Endodermal cell (in vitro differentiated cells): ENCODE results near the gene FBXW7. TPM values are rescaled to one million over a fixed set of nuclear protein-coding genes. Genes with fewer than 3 reads are reported as not detected.

Source experiments
- DNase-seq: peaks from one replicate; pipeline ENCODE4 v3.0.0-alpha.2; 2017
- H3K27ac ChIP-seq: 2 replicates; pipeline ENCODE4 v1.5.1; 2013; ENCODE audit warnings: mild to moderate bottlenecking, low read depth, low read length, moderate library complexity
- H3K27me3 ChIP-seq: 2 replicates; pipeline ENCODE4 v1.6.1; 2013; ENCODE audit warnings: mild to moderate bottlenecking, low read length, moderate library complexity; ENCODE audit not compliant: insufficient read depth, control insufficient read depth, poor library complexity, severe bottlenecking
- H3K36me3 ChIP-seq: 2 replicates; pipeline ENCODE4 v1.7.0; 2013; ENCODE audit warnings: mild to moderate bottlenecking, low read length, moderate library complexity; ENCODE audit not compliant: control insufficient read depth, insufficient read depth
- H3K4me1 ChIP-seq: one replicate; pipeline ENCODE4 v1.7.0; 2013; ENCODE audit warnings: low read length; ENCODE audit not compliant: control insufficient read depth, insufficient read depth
- H3K4me3 ChIP-seq: 2 replicates; pipeline ENCODE4 v1.5.1; 2013; ENCODE audit warnings: mild to moderate bottlenecking, low read length, moderate library complexity
- H3K9ac ChIP-seq: 2 replicates; pipeline ENCODE4 v1.6.1; 2013; ENCODE audit warnings: mild to moderate bottlenecking, low read length, moderate library complexity; ENCODE audit not compliant: poor library complexity, severe bottlenecking; ENCODE audit errors: extremely low read depth
- H3K9me3 ChIP-seq: 2 replicates; pipeline ENCODE4 v1.6.1; 2013; ENCODE audit warnings: mild to moderate bottlenecking, low read length, moderate library complexity; ENCODE audit not compliant: control insufficient read depth
- H3K27ac Mint-ChIP-seq: 2 replicates; pipeline ENCODE4 v1.8.0; 2020; ENCODE audit warnings: mixed read lengths
- H3K27me3 Mint-ChIP-seq: 2 replicates; pipeline ENCODE4 v1.8.0; 2021; ENCODE audit warnings: mild to moderate bottlenecking, mixed read lengths; ENCODE audit not compliant: insufficient read depth
- H3K36me3 Mint-ChIP-seq: 2 replicates; pipeline ENCODE4 v1.8.0; 2020; ENCODE audit warnings: low read depth, mixed read lengths
- H3K4me1 Mint-ChIP-seq: 2 replicates; pipeline ENCODE4 v1.8.0; 2020; ENCODE audit warnings: mixed read lengths
- H3K4me3 Mint-ChIP-seq: 2 replicates; pipeline ENCODE4 v1.8.0; 2020; ENCODE audit warnings: mild to moderate bottlenecking, moderate library complexity, mixed read lengths
- H3K9me3 Mint-ChIP-seq: 2 replicates; pipeline ENCODE4 v1.8.0; 2020; ENCODE audit warnings: mild to moderate bottlenecking, mixed read lengths
- CTCF ChIP-seq: fragments of 200-600 bp; sonication (generic); conservative IDR thresholded peaks from 2 replicates; pipeline ENCODE4 v1.5.0; 2021; ENCODE audit warnings: antibody characterized with exemption, mild to moderate bottlenecking
- WGBS, 2 experiments: methylation state at CpG; one replicate each; pipeline versions ENCODE4 v1.1.5 to v1.1.7; 2013; ENCODE audit warnings: missing lambda C conversion rate in 2 of 2, mixed read lengths in 1 of 2; ENCODE audit not compliant: insufficient coverage in 1 of 2, insufficient read length in 1 of 2; 5-methylcytosine and 5-hydroxymethylcytosine counted together
- total RNA-seq, 2 donors: library from RNA; stranded (reverse); fragmentation: NEBNext Ultra II Directional in 1 of 2; extraction: Animal tissue kit (Norgen Biotek cat#: 25700) in 1 of 2; gene quantifications; 2 replicates in 1 of 2; 3 replicates in 1 of 2; pipeline ENCODE4 v1.2.1, GENCODE V29; 2021

The FBXW7 gene
- total RNA-seq, 2 donors from 2014 or later, result 34.3 to 34.4 TPM

GRCh38 chr4:152534541-152535359, 1.1 kb downstream of the FBXW7 start:
- H3K9me3 ChIP-seq, result peaks cover 9% of the 10 kb centered on the region
- H3K9ac ChIP-seq, result peak overlapping the region; percentile 59
- peaks cover 12% of the 10 kb centered on the region for H3K36me3 Mint-ChIP-seq
- DNase-seq, result peak; percentile 73
- peaks cover 30% of the 10 kb centered on the region for H3K4me1 Mint-ChIP-seq
- no peak for TF ChIP-seq CTCF
- H3K27me3 Mint-ChIP-seq, result no peaks in the 10 kb centered on the region
- H3K4me3 Mint-ChIP-seq, result peak overlapping the region; percentile 88
- no peaks in the 10 kb centered on the region for H3K9me3 Mint-ChIP-seq
- no peaks in the 10 kb centered on the region for H3K27me3 ChIP-seq
- peak overlapping the region; percentile 95 for H3K4me3 ChIP-seq
- peaks cover 10% of the 10 kb centered on the region for H3K36me3 ChIP-seq
- H3K27ac ChIP-seq, result no peak overlapping the region
- WGBS, 2 experiments, result 2% methylated on average over 10 to 45 of the region's 45 CpGs
- peaks cover 9% of the 10 kb centered on the region for H3K4me1 ChIP-seq
- no peak overlapping the region for H3K27ac Mint-ChIP-seq

GRCh38 chr4:152531479-152531878, 4.4 kb downstream of the FBXW7 start:
- 98% methylated on average over 3 of the region's 3 CpGs; no CpG with 5 or more reads in 1 of the 2 experiments for WGBS, 2 experiments
- Mint-ChIP-seq H3K9me3 (no peaks in the 10 kb centered on the region), H3K4me3 (no peak overlapping the region)

GRCh38 chr4:152530600-152530999, 5.3 kb downstream of the FBXW7 start:
- H3K27me3 ChIP-seq, result peaks cover 3% of the 10 kb centered on the region
- H3K9me3 Mint-ChIP-seq, result no peaks in the 10 kb centered on the region
- peaks cover 24% of the 10 kb centered on the region for H3K4me1 Mint-ChIP-seq
- H3K36me3 ChIP-seq, result no peaks in the 10 kb centered on the region
- no peak overlapping the region for H3K9ac ChIP-seq
- H3K27me3 Mint-ChIP-seq, result peaks cover 4% of the 10 kb centered on the region
- no peaks in the 10 kb centered on the region for H3K9me3 ChIP-seq
- peaks cover 3% of the 10 kb centered on the region for H3K36me3 Mint-ChIP-seq
- H3K4me1 ChIP-seq, result peaks cover 3% of the 10 kb centered on the region
- H3K27ac Mint-ChIP-seq, result no peak overlapping the region
- no peak overlapping the region for H3K4me3 ChIP-seq
- 89 to 98% methylated on average over 2 of the region's 2 CpGs for WGBS, 2 experiments
- H3K4me3 Mint-ChIP-seq, result no peak overlapping the region
- no peak for TF ChIP-seq CTCF
- no peak for DNase-seq
- H3K27ac ChIP-seq, result no peak overlapping the region

More at GRCh38 chr4:152531479-152531878, 4.4 kb downstream of the FBXW7 start:
- TF ChIP-seq CTCF, result no peak
- H3K27ac Mint-ChIP-seq, result no peak overlapping the region
- H3K4me1 Mint-ChIP-seq, result peaks cover 24% of the 10 kb centered on the region
- H3K27me3 ChIP-seq, result peaks cover 3% of the 10 kb centered on the region
- DNase-seq, result no peak
- no peaks in the 10 kb centered on the region for H3K9me3 ChIP-seq
- no peaks in the 10 kb centered on the region for H3K36me3 ChIP-seq
- peaks cover 3% of the 10 kb centered on the region for H3K36me3 Mint-ChIP-seq
- no peak overlapping the region for H3K27ac ChIP-seq
- peaks cover 3% of the 10 kb centered on the region for H3K4me1 ChIP-seq
- H3K27me3 Mint-ChIP-seq, result no peaks in the 10 kb centered on the region
- no peak overlapping the region for H3K4me3 ChIP-seq
- H3K9ac ChIP-seq, result no peak overlapping the region
